IPS-20b (cell line): ENCODE data around the gene LTB4R.

Source experiments
- H3K27ac ChIP-seq: one replicate; pipeline ENCODE4 v1.5.1; 2013; ENCODE audit warnings: low read length
- H3K27me3 ChIP-seq: 2 replicates; pipeline ENCODE4 v1.6.1; 2013; ENCODE audit warnings: mild to moderate bottlenecking, low read length, inconsistent platforms; ENCODE audit not compliant: insufficient read depth
- H3K36me3 ChIP-seq: 2 replicates; pipeline ENCODE4 v1.6.1; 2013; ENCODE audit warnings: low read depth, mild to moderate bottlenecking, inconsistent platforms, low read length, moderate library complexity; ENCODE audit not compliant: insufficient read depth
- H3K4me1 ChIP-seq: 2 replicates; pipeline ENCODE4 v1.6.1; 2013; ENCODE audit warnings: mild to moderate bottlenecking, control low read depth, inconsistent platforms, low read length, moderate library complexity; ENCODE audit not compliant: insufficient read depth
- H3K4me3 ChIP-seq: 2 replicates; pipeline ENCODE4 v1.5.1; 2013; ENCODE audit warnings: mild to moderate bottlenecking, low read length, inconsistent platforms
- H3K9ac ChIP-seq: 2 replicates; pipeline ENCODE4 v1.6.1; 2013; ENCODE audit warnings: low read depth, mild to moderate bottlenecking, inconsistent platforms, low read length, moderate library complexity
- H3K9me3 ChIP-seq: 2 replicates; pipeline ENCODE4 v1.6.1; 2013; ENCODE audit warnings: mild to moderate bottlenecking, low read depth, low read length, inconsistent platforms; ENCODE audit not compliant: insufficient read depth

The LTB4R gene

GRCh38 chr14:24330973-24331674, 19.8 kb downstream of the LTB4R start:
- Histone ChIP-seq H3K9ac (no peak overlapping the region), H3K36me3 (no peaks in the 10 kb centered on the region), H3K27me3 (peaks cover 80% of the 10 kb centered on the region), H3K4me1 (no peaks in the 10 kb centered on the region; the same call in 1 of the 2 replicates), H3K9me3 (peaks cover 4% of the 10 kb centered on the region; the same call in 1 of the 2 replicates), H3K27ac (no peak overlapping the region), H3K4me3 (no peak overlapping the region)

DNA sequence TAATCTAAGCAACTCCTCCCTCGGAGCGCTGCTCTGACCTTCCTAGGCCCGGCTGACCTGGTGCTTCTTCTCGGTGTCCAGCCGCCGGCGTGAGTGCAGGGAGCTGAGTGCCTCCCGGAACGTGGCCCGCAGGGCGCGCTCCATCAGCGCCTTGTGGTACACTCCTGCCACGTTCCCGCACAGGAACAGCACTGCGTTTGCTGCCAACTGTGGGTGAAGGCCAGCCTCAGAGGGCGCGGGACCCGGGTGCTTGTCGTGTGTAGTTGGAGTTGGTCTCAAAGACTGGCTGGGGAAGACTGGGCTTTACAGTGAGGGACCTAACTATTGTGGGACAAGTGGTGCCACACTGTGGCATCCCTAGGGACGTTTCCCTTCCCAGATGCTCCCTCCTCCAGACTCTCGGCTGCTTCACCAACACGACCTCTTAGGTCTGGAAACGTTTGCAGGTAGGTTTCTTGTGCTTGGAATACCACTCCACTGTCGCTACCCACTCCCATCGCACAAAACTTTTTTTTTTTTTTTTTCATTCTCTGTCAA, 20.5 kb downstream of the LTB4R start:
- no peak overlapping the region for H3K9ac ChIP-seq
- no peaks in the 10 kb centered on the region; the same call in 1 of the 2 replicates for H3K4me1 ChIP-seq
- H3K9me3 ChIP-seq = peaks cover 4% of the 10 kb centered on the region; the same call in 1 of the 2 replicates
- peak overlapping the region; percentile 62; the same call in 1 of the 2 replicates for H3K4me3 ChIP-seq
- peaks cover 84% of the 10 kb centered on the region for H3K27me3 ChIP-seq
- H3K36me3 ChIP-seq = no peaks in the 10 kb centered on the region
- no peak overlapping the region for H3K27ac ChIP-seq

DNA sequence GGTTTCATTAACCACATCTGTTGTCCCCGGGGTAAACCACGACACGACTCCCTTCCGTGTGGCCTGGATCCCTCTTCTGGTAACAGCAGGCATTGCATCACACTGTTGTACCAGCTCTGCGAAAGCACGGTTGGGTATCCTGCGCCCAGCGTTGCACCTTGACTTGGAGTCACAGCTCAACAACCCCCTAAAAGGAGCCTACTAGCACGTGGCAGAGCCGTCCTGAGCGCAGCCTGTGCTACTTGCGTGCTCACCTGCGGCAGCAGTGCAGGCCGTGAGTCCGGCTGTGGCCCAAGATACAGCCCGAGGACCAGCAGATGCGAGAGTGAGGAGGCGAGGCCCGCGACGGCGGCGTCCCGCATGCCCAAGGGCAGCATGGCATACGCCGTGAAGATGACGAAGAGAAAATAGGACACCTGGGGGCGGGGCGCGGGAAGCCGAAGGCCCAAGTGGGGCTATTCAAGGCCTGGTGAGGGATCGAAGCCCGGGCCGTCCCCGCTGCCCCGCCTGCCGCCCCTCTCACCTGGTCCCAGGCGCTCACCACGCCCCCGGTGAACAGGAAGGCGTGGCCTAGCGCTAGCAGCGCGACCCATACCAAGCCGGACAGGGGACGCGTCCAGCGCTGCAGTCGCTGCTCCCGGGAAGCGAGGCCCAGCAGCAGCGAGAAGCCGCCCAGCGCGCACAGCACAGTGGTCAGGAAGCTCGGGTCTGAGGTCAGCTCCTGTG, 21.1 kb downstream of the LTB4R start:
- no peaks in the 10 kb centered on the region; the same call in 1 of the 2 replicates for H3K4me1 ChIP-seq
- H3K4me3 ChIP-seq = peak overlapping the region; percentile 62
- peaks cover 4% of the 10 kb centered on the region; the same call in 1 of the 2 replicates for H3K9me3 ChIP-seq
- no peak overlapping the region for H3K9ac ChIP-seq
- H3K27me3 ChIP-seq = peaks cover 90% of the 10 kb centered on the region
- H3K36me3 ChIP-seq = no peaks in the 10 kb centered on the region
- no peak overlapping the region for H3K27ac ChIP-seq

GRCh38 chr14:24334431-24335291, 23.4 kb downstream of the LTB4R start, which contains the start of gene ADCY4:
TSS of gene ADCY4 (minus strand) at chr14:24335071. CDS start at chr14:24334652, 419 bp downstream.
- Histone ChIP-seq H3K9ac (no peak within 1 kb of the TSS), H3K4me1 (no peaks in the 10 kb centered on the region; the same call in 1 of the 2 replicates), H3K9me3 (peaks cover 4% of the 10 kb centered on the region; the same call in 1 of the 2 replicates), H3K4me3 (peak within 1 kb of the TSS; percentile 79), H3K27ac (no peak within 1 kb of the TSS), H3K36me3 (no peaks in the 10 kb centered on the region), H3K27me3 (peaks cover 100% of the 10 kb centered on the region)

GRCh38 chr14:24335461-24336171, 24.3 kb downstream of the LTB4R start:
- Histone ChIP-seq H3K36me3 (no peaks in the 10 kb centered on the region), H3K9ac (no peak overlapping the region), H3K27ac (no peak overlapping the region), H3K4me3 (peak overlapping the region; percentile 79; the same call in 1 of the 2 replicates), H3K9me3 (peaks cover 4% of the 10 kb centered on the region; the same call in 1 of the 2 replicates), H3K27me3 (peaks cover 100% of the 10 kb centered on the region), H3K4me1 (no peaks in the 10 kb centered on the region; the same call in 1 of the 2 replicates)

DNA sequence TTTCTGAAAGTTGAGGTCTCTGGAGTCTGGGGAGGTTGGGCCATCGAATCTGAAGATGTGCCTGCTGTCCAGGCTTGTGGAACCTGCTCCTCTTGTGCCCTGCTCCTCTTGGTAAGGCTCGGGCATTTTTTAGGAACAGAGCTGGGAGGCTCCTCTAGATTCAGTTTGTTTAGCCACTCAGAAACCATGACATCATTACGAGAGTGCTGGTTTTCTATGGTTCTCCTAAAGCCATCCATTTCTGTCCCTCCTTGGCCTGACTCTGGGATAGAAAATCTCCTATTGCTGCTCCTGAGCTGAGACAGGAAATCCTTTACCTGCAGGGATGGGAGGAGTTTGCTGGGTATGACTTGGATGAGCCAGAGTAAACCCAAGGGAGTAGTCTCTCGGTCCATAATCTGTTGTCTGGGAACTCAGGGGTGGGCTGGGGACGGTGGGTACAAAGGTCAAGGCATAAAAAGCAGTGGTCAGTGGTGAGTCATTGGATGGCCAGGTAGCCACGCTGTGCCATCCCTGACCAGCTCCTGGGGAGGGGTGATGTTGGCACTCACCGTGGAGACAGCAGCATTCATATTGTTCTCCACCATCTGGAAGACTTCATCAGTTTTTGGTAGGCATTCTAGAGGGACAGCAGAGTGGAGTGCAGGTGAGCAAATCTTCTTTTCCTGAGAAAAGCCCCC, 26.0 kb downstream of the LTB4R start:
- Histone ChIP-seq H3K4me1 (no peaks in the 10 kb centered on the region; the same call in 1 of the 2 replicates), H3K27me3 (peaks cover 98% of the 10 kb centered on the region)

GRCh38 chr14:24337824-24338175, 26.5 kb downstream of the LTB4R start:
- Histone ChIP-seq H3K4me3 (no peak overlapping the region), H3K9me3 (peaks cover 4% of the 10 kb centered on the region; the same call in 1 of the 2 replicates), H3K27me3 (peaks cover 98% of the 10 kb centered on the region), H3K9ac (no peak overlapping the region), H3K4me1 (no peaks in the 10 kb centered on the region; the same call in 1 of the 2 replicates), H3K27ac (no peak overlapping the region), H3K36me3 (no peaks in the 10 kb centered on the region)

More for the DNA sequence above, 26.0 kb downstream of the LTB4R start:
- no peak overlapping the region for H3K9ac ChIP-seq
- H3K36me3 ChIP-seq = no peaks in the 10 kb centered on the region
- no peak overlapping the region for H3K27ac ChIP-seq
- H3K9me3 ChIP-seq = peaks cover 4% of the 10 kb centered on the region; the same call in 1 of the 2 replicates
- no peak overlapping the region for H3K4me3 ChIP-seq

DNA sequence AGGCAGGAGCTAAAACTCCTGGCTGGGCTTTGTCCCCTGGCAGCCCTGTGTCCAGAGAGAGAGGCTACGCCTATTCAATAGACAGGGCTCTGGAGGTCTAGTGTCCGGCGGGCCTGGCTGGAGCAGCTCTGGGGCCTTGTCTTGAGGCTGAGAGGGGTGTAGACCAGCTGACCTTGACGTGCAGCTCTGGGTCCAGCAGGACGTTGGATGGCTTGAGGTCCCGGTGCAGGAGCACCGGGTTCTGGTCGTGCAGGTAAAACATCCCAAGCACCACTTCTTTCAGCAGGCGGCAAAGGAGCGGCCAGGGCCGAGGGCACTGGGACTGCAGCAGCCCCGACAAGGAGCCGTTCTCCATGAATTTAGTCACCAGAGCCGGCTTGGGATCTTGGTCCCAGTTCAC, 27.5 kb downstream of the LTB4R start:
- H3K36me3 ChIP-seq = no peaks in the 10 kb centered on the region
- H3K9me3 ChIP-seq = peaks cover 4% of the 10 kb centered on the region; the same call in 1 of the 2 replicates
- no peak overlapping the region for H3K9ac ChIP-seq
- H3K27ac ChIP-seq = no peak overlapping the region
- no peaks in the 10 kb centered on the region; the same call in 1 of the 2 replicates for H3K4me1 ChIP-seq
- H3K4me3 ChIP-seq = peak overlapping the region; percentile 72
- peaks cover 98% of the 10 kb centered on the region for H3K27me3 ChIP-seq

DNA sequence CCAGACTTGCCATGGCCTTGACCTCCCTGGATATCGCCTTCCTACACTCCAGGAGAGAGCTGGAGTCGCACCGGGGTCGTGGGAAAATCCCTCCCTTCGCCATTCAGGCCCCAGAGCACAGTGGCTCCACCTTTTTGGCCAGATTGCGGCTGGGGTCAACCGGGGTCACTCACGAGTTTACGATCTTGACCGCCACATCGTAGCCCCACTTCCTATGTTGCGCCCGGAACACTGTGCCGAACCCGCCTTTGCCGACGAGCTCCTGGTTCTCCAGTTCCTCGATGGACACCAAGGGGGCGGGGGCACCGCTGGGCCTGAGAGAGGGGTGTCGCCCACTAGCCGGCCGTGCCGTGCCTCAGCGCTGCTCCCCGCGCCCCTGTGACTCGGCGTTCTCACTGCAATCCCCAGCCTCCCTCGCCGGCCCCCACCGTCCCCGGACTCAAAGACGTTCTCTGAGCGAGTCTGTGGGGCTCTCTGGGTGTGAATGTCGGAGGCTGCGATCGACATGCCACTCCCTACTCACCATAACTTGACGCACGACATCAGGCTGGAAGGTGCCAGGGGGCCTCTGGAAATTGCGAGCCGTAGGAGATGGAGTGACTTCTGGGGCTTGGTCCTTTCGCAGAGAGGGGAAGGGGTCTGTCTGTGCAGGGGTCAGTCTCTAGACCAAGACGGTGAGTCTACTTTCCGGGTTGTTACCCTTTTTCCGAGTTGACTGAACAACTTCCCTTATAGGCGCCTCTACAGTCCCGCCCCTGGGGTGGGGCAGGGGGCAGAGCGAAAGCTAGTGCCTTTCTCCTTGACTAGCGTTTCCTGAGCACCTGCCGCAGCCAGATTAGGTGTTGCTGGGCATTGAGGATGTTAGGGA, 28.2 kb downstream of the LTB4R start, which contains the start of gene RIPK3:
Gene RIPK3, minus strand, starts transcription at position 708 of the 868 bp plus-strand sequence. Its CDS starts 165 bp downstream, at position 543.
- Histone ChIP-seq H3K27me3 (peaks cover 96% of the 10 kb centered on the region), H3K4me3 (peak within 1 kb of the TSS; percentile 72)

More for the DNA sequence above, 28.2 kb downstream of the LTB4R start, which contains the start of gene RIPK3:
- H3K4me1 ChIP-seq = no peaks in the 10 kb centered on the region; the same call in 1 of the 2 replicates
- no peaks in the 10 kb centered on the region for H3K9me3 ChIP-seq
- H3K9ac ChIP-seq = no peak within 1 kb of the TSS
- no peaks in the 10 kb centered on the region for H3K36me3 ChIP-seq
- no peak within 1 kb of the TSS for H3K27ac ChIP-seq
